ENCODE measurements around the gene SORBS1.

DNA sequence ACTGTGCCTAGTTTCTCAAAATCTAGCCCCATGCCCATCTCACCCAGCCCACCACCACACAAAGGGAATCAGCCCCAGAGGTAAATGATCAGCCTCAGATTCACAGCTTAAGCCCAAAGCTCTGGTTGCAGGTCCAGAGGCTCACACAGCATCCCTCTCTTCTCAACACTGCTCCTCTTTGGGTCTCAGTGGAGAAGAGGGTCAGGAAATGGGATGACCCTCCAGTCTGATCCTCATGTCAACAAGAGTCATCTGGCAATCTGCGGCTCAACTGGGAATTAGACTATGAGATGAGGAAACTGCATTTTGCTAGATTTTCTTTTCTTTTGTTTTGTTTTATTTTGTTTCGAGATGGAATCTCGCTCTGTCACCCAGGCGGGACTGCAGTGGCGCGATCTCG is 144.2 kb downstream of the SORBS1 start:
- TF ChIP-seq EZH2 (IDR thresholded peaks at IDR 0.05) = no peak
- TF ChIP-seq, protein P1, sequence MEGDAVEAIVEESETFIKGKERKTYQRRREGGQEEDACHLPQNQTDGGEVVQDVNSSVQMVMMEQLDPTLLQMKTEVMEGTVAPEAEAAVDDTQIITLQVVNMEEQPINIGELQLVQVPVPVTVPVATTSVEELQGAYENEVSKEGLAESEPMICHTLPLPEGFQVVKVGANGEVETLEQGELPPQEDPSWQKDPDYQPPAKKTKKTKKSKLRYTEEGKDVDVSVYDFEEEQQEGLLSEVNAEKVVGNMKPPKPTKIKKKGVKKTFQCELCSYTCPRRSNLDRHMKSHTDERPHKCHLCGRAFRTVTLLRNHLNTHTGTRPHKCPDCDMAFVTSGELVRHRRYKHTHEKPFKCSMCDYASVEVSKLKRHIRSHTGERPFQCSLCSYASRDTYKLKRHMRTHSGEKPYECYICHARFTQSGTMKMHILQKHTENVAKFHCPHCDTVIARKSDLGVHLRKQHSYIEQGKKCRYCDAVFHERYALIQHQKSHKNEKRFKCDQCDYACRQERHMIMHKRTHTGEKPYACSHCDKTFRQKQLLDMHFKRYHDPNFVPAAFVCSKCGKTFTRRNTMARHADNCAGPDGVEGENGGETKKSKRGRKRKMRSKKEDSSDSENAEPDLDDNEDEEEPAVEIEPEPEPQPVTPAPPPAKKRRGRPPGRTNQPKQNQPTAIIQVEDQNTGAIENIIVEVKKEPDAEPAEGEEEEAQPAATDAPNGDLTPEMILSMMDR (IDR thresholded peaks at IDR 0.05) = no peak
- no peak for TF ChIP-seq EZH2phosphoT487 (IDR thresholded peaks at IDR 0.05)

All from neural progenitor cell (in vitro differentiated cells).